Stimulated activated CD4-positive, alpha-beta T cell treated with anti-CD3 and anti-CD28 coated beads, Interleukin-15, amount 100 ng/mL, for 24 hours (primary cell): Measurements from ENCODE around the gene UBE2J2.

ENCODE experiments used
- DNase-seq: peaks from one replicate; pipeline ENCODE4 v3.0.0-alpha.2; 2020

Gene UBE2J2

DNA sequence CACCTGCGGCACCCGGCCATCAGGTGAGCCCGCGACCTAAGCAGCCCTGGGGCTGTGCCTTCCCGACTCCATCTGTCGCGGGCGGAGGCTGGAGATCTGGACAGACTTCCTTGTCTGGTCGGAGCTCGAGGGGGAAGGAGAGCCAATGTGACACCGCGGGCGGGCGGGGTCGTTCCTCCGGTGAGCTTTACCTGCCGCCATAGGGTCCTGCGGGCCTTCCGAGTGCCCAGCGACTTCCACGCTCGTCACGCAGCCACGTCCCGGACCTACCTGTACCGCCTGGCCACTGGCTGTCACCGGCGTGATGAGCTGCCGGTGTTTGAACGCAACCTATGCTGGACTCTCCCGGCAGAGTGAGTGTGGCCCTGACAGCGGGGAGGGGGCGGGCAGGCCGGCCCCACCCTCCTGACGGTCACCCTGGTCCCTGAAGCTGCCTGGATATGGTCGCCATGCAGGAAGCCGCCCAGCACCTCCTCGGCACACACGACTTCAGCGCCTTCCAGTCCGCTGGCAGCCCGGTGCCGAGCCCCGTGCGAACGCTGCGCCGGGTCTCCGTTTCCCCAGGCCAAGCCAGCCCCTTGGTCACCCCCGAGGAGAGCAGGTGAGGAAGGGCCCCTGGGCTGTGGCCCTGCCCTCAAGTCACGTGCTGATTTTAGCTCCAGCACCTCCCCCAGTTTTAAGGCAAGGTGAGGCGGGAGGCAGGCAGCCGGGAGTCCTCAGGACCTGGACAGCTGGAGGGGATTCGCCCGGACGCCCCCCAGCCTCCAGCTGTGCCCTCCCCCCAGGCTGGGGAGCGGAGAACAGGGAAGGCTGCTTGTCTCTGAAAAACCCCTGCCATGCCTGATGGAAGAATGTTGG is 35.8 kb upstream of the UBE2J2 start:
- peak; percentile 48 for DNase-seq

DNA sequence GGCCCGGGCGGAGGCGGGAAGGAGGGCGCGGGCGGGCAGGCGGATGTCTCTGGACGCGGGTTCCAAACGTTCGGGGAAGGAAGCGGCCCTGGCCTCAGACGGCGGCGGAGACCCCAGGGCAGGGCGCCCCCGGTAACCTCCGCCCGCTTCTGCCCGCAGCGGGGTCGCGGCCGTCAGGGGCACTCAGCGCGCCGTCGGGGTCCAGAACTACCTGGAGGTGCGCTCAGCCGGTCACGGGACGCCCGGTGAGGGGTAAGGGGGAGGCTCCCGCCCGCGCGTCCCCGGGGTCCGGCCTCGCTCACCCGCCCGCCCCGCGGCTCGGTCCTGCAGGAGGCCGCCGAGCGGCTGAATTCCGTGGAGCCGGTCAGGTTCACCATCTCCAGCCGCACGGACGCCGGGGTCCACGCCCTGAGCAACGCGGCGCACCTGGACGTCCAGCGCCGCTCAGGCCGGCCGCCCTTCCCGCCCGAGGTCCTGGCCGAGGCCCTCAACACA is 35.1 kb upstream of the UBE2J2 start:
- DNase-seq, result no peak

DNA sequence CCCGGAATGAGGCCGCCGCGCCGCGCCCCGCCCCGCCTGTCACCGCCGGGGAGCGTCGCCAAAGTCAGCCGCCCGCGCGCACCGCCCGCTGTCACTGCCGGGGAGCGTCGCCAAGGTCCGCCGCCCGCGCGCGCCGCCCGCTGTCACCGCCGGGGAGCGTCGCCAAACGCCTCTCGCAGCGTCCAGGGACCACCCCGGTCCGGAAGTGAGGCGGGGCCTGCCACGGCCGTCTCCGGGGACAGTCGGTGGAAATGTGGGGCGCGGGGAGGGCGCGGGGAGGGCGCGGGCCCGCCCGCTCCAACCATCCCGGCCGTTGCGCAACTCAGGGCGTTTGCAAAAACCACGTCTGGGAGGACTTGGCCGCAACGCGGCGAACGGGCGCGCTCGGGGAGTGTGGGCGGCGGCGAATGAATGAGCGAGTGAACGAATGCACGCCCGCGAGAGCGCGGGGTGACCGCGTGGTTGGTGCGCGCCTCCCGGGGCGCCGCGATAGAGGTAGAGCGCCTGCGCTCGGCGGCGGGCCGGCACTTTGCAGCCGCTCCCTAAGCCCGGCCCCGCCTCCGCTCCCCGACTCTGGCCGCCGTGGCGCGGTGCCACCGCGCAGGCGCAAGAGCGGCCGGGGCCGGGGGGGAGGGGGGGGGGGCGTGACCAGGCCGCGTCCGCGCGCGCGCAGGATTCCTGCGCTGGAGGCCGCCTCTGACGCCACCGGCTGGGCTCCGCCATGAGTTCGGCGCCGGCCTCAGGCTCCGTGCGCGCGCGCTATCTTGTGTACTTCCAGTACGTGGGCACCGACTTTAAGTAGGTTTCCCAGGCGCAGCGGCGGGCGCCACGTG is 34.5 kb upstream of the UBE2J2 start, which contains the start of the genes ACAP3 and PUSL1:
Gene ACAP3, minus strand, starts transcription at position 8 of the 833 bp plus-strand sequence. CDS start 115 bp downstream, outside the sequence.
Gene PUSL1, plus strand, starts transcription at position 675 of the 833 bp plus-strand sequence. Its CDS starts 47 bp downstream, at position 722.
- DNase-seq, result peak; percentile 91

DNA sequence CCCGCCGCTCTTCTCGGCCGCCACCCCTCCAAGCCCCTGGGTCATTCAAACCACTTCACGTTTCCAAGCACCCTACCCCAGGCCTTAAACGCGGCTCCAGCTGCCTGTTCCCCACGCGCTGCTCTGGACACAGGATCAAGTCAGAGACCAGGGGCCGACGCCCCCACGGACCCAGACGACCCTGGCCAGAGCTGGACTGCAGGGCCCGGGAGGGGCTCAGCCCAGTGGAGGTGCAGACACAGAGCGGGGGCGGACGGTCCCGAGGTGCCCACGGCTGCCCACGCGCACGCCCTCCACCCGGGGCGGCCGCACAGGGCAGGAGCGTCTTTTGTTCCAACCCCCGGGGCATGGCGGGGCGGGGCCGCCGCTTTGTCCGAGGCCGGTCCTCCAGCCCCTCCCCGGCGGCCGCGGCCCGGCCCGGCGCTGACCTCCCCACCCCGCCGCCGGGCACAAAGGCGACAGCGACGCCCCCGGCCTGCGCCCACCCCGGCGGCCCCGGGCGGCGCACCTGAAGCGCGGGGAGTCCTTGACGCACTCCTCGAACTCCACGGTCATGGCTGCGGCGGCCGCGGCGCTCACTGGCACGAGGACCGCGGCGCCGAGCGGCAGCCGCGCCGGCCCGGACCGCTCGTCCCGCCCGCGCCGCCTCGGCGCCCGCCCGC is 33.7 kb upstream of the UBE2J2 start:
- peak; percentile 26 for DNase-seq

DNA sequence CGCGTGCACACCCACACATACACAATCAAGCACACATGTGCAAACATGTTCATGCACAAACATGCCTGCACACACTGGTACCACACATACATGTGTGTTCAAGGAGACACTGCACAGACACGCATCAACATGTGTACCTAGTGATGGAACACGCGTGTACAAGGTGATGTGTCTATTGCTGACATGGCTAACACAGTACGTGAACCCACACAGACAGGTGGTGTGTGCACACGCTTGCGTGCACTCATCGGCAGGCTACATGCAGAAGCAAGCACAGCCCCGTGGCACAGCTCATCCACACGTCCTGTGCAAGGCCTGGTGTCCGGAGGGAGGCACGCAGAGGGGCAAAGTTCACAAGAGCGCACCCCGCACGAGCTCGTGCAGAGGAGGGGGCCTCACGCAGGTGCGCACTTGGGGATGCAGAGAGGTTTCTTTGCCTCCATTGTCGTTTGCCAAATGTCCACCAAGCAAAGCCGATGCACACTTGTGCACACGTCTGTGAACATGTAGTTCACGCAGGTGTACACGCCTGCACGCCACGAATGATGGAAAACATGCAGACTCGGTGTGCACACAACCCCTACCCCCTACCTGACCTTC is 33.1 kb upstream of the UBE2J2 start:
- no peak for DNase-seq

DNA sequence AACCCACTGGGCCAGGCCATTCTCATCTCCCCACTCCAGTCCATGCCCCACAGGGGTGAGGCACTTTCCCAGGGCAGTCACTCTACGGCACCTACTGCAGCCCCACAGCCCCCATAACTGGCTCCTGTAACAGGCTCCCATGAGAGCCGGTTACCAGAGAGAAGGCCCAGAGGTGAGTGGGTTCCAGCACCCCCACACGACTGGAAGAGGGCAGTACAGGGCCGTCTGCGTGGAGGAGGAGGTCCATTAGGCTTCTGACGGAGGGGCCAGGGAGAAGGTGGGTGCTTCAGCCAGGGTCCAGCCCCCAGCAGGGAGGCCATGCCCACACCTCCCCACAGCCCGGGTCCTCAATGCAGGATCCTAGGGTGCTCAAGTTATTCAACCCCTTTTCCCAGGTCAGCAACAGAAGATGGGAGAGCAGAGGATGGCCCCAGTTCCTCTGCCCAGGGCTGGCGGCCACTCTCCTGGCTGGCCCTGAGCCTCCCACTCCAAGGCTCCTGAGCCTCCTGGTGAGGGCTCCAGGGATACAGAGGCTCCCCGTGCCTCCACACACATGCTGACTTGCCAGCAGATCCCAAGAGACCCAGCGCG is 32.5 kb upstream of the UBE2J2 start:
- DNase-seq, result no peak

DNA sequence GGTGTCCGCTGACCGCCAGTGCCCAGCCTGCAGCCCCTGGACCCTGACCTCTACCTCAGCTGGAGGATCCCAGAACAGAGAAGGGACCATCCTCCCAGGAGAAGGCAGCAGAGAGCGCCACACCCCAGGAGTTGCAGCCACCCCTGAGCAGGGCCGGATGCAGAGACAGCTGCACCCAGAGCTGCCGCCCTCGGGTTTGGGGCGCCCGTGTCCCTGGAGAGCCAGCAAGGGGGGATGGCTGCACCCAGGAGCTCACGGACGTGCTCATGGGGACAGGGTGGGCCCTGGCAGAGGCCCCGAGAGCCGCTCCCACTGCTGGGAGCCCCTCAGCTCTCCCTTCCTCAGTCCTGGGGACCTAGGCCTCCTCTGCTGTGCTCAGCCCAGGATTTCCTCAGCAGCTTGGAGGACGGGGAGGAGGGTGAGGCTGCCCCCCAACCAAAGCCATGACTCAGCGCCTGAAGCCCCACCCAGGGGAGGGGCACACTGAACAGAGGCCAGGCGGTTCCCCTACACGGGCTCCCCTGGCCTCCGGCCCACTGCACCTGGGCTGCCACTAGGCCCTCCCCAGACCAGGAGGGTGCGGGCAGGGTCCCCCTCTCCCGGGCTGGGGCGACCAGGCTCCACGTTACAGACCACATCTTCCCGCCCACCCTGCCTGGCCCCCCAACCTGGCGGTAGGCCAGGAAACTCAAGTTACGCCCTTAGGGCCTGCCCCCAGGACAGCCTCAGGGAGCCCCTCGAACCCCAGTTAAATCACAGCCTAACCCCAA is 31.8 kb upstream of the UBE2J2 start:
- peak; percentile 76 for DNase-seq

DNA sequence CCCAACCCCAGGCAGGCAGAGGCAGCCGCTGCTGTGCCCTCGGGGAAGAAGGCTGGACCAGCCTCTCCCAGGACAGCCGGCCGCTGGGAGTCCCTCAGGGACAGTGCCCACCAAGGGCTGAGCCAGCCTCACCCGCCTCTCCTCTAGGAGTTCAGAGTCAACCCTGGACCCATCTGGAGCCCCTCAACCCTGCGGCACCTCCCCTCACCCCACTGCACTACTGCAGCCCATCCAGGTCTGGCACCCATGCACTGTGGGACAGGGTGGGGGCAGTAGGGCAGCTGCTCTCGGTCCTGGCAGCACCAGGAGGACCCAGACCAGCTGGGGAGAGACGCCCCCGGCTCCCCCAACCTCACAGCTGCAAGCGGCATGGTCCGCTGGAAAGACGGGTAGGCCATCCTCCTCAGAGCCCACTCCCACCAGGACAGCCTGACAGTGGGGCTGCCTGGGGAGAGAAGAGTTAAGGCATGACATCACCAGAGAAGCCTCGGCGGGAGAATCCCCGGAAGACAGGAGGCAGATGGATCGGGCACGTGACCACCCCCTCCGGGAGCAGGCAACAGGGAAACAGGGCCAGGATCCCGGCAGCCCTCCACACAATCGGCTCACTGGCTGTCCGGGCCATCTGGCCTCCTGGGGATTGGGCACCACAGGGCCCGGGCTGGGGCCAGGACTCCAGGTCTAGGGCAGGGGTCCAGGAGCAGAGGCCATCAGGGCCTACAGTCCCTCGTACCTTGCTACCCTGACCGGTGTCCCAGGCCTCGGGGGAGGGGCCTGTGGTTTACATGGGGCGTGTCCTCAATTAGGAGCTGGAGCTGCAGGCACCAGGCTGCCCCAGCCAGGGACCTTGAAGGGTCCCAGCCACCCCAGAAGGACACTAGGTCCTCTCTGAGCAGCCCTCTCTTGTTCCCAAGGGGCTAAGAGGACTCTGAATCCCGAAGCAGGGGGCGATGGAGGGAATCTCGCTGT is 31.0 kb upstream of the UBE2J2 start:
- DNase-seq, result no peak

DNA sequence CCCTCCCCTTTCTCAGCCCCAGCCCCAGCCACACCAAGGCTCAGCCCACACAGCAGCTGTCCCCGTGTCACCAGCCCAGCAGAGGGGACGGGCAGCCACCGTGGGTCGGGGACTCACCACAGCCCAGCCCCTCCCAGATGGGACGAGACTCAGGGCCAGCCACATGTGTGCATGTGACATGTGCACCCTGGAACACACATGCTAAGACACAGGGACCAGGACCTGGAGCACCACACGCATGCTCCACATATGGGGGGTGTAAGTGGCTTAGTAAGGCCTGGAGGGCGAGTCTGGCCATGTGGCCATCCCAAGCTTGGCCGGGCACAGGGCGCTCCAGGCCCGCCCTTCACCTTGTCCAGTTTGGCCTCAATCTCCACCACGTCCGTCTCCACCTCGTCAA is 30.1 kb upstream of the UBE2J2 start:
- DNase-seq, result no peak

DNA sequence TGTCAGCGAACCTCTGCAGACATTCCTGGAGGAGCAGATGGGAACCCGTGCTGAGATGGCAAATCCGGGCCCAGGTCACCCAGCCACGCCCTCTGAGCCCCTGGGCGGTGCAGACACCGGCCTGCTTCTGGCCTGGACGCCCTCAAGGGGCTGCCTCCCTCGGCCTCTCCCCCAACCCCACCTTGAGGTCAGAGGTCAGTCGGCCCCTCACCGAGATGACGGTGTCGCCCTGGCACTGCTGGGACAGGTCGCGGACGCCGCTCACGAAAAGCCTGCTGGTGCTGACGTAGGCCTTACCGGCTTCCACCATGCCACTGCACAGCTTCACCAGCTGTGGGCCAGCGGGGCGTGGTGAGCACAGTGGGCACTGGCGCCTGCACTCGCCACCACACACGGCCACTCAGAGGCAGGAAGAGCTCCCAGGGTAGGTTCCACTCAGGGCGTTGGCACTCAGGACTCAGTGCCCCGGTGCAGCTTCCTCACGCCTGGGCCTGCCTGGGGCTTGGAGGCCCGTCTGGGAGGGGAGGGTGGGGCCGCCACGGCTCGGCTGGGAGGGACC is 29.4 kb upstream of the UBE2J2 start:
- DNase-seq, result no peak

DNA sequence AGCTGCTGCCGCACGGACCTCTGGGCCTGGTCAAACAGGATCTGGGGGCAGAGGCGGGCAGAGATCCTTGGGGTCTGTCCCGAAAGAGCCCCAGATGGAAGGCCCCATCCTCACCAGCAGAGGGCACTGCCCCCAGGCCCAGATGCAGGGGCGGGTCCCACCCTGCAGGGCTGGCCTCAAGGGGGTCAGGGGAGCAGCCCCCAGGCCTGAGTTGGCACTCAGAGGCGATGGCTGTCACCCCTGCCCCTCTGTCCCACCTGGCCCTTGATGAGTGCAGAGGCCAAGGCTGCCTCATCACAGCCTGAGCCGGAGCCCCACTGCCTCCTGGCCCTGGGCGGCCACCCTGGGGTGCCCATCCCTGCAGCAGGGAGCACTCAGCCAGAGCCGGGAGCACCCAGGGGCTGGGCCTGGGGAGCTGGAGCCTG is 28.4 kb upstream of the UBE2J2 start:
- no peak for DNase-seq

DNA sequence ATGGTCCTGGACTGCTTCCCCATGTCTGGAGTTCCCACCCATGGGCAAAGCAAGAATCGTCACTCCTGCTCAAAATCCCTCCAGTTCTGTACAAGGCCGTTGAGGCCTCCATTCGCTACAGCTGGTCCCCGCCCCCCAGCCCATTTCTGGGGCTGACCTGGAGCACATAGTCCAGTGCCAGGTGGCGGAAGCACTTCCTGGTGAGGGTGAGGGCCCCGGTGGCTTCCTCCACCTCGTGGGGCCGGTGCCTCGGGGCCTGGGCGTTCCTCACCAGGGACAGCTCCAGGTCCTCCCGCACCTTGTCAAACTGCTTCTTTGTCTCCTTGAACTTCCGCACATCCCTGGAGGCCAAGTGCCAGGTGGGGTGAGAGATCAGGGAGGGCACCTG is 26.7 kb upstream of the UBE2J2 start:
- DNase-seq, result no peak

DNA sequence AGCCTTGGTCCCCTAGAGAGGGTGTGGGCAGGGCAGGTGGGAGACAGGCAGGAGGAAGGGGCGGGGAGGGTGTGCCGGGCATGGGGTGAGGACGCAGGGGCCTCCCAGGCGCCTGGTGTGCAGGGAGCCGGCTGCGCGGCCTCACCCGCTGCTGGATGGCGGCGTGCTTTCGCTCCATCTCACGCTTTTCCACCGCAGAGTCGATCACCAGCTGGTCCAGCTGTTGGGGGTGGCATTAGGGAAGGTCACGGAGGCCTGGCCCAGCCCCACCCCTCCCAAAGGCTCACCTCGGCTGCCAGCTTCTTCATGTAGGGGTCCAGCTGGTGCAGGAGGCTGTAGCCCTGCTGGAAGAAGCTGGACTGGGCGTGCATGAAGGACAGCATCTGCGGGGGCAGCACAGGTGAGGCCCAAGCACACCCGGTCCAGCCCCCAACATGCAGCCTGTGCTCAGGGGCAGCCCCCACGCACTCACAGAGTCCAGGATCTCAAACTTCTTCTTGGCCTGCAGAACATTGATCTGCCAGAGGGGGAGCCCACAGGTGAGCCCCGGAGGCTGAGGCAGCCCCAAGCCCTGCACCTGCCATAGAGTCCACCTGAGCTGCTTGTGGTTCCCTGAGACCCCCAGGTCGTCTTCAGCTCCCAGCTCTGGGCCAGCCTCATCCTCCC is 26.2 kb upstream of the UBE2J2 start:
- DNase-seq, result peak; percentile 32

DNA sequence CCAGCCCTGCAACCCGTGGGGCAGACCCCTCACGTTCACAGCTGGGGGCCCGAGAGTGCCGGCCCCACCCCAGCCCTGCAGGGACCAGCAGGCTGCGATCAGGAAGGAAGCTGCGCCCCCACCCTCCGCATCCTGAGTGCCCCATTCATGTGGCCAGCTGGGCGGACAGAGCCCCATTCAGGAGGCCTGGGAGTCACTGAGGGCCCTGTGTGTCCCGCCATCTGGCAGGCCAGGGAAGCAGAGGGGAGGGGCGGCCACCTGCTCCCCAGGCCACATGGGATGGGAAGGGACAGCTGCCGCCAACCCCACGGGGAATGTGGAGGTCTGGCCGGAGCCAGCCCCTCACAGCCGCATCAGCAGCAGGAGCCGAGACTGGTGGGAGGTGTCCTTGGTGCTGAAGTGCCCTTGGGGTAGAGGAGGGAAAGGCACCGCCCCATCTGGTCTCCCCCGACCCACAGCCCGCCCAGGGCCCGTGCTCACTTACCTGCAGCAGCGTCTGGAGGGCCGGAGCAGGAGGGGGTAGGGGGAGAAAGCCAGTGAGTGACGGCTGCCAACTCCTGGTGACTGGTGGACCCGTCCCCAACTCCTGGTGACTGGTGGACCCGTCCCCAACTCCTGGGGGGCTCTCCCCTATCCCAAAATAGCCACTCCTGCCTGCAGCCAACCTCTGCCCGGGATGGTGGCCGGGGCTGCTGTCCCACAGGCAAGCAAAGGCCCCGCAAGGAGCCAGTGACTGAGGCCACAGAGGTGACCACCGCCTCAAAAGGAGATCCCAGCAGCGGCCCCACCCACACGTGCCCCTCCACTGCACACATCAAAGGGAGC is 25.4 kb upstream of the UBE2J2 start:
- DNase-seq, result no peak

DNA sequence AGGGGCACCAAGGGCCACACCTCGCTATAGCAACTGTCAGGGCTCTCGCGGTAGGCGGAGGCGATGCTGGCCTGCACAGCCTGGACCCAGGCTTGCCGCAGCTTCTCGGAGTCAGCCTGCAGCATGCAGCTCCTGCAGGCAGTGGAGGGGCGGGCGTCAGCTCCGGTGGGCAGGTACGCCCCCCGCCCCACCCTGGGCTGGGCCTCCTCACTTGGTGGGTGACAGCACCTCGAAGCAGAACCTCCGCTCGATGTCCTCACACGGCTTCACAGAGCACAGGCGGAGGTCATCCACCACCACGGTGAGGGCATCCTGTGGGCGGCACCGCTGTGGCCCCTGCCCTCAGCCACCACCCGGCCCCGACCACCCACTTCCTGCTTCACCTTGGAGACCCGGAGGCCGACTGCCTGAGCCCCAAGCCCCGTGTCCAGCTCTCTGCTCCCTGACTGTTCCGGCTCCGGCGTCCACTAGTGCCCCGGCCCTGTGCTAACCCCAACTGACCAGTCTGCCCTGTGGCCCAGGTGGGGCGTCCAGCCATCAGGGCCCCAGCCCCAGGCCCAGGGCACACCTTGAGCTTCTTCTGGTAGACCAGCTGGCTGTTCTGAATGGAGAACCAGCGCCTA is 24.3 kb upstream of the UBE2J2 start:
- DNase-seq, result no peak

DNA sequence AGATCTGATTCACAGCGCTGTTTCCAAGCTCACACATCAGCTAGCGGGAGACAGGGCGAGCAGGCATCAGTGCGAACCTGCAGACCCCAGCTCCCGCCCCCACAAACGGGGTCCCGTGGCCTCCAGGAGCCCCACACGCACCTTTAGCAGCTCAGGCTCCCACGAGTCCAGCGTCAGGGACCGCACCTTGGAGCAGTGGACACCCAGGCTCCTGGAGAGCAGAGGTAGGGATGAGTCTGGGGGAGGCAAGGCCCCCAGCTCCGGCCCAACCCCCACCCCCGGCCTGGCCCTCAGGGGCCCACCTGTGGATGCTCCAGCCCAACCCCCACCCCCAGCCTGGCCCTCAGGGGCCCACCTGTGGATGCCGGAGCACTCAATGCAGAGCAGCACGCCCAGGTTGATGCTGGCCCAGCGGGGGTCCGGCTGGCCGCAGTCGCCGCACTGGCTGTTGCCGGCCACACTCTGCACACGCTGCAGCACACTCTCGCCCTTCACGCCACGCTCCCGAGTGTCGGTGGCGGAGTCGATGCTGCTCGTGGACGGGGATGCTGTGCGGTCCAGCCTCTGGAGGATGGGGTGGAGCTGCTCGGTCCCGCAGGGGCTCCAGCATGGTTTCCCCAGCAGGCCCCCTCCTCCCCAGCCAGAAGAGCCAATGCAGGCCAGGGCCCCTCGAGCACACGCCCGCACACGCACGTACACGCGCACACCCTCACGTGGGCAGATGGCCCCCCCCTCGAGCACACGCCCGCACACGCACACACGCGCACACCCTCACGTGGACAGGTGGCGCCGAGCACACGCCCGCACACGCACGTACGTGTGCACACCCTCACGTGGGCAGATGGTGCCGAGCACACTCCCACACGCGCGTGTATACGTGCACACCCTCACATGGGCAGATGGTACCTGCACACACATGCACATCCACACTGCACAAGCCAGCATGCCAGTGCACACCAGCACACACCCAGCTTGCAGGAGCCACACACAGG is 22.7 kb upstream of the UBE2J2 start:
- no peak for DNase-seq
